Liver (tissue), 3 donors: Measurements from ENCODE around the gene MGAT3.
"Not testable (repeated sequence)": the region's sequence is repeated elsewhere in the genome, so short reads cannot be mapped to it uniquely, and the experiment has no call there.

ENCODE experiments used
- CTCF ChIP-seq: fragments of 150-350 bp; IDR thresholded peaks from 2 replicates; pipeline ENCODE4 v1.5.1; 2017; ENCODE audit warnings: improper control_type of control experiment, low read depth, low read length; ENCODE audit not compliant: missing input control
- EGR1 ChIP-seq, 2 donors: IDR thresholded peaks; 2 replicates each; pipeline ENCODE4 v1.6.1; 2016 to 2018; ENCODE audit warnings: antibody characterized with exemption in 2 of 2, low read depth in 2 of 2
- FOXA1 ChIP-seq: IDR thresholded peaks from 2 replicates; pipeline ENCODE4 v1.6.1; 2016; ENCODE audit warnings: antibody characterized with exemption
- GABPA ChIP-seq, 2 donors: IDR thresholded peaks in 1 of 2; conservative IDR thresholded peaks in 1 of 2; 2 replicates each; pipeline ENCODE4 v1.6.1; 2016; ENCODE audit warnings: antibody characterized with exemption in 2 of 2, mild to moderate bottlenecking in 1 of 2, moderate library complexity in 1 of 2
- HNF4A ChIP-seq, 2 donors: conservative IDR thresholded peaks; 2 replicates each; pipeline ENCODE4 v1.6.1; 2016; ENCODE audit warnings: antibody characterized with exemption in 2 of 2, mild to moderate bottlenecking in 2 of 2
- NR2F2 ChIP-seq: IDR thresholded peaks from 2 replicates; pipeline ENCODE4 v1.6.1; 2016; ENCODE audit warnings: antibody characterized with exemption
- RAD21 ChIP-seq, 2 donors: IDR thresholded peaks; 2 replicates each; pipeline ENCODE4 v1.6.1; 2016; ENCODE audit warnings: antibody characterized with exemption in 2 of 2, mild to moderate bottlenecking in 2 of 2
- REST ChIP-seq: IDR thresholded peaks from 2 replicates; pipeline ENCODE4 v1.6.1; 2016; ENCODE audit warnings: antibody characterized with exemption, mild to moderate bottlenecking
- TAF1 ChIP-seq: conservative IDR thresholded peaks from 2 replicates; pipeline ENCODE4 v1.6.1; 2016; ENCODE audit warnings: antibody characterized with exemption, mild to moderate bottlenecking
- TF ChIP-seq, protein P1 (sequence below): IDR thresholded peaks from 2 replicates; pipeline ENCODE4 v1.6.1; 2016; ENCODE audit warnings: antibody characterized with exemption
- TF ChIP-seq, protein P2 (sequence below): IDR thresholded peaks from 2 replicates; pipeline ENCODE4 v1.6.1; 2016; ENCODE audit warnings: antibody characterized with exemption
- donor health status: healthy.
- donor health status: healthy.

- not testable (repeated sequence) for TF ChIP-seq TAF1; RAD21 (IDR thresholded peaks at IDR 0.05); CTCF; EGR1 (IDR thresholded peaks at IDR 0.05; ENCODE audit: low read depth in 2 of 2); FOXA1; REST; HNF4A (conservative IDR thresholded peaks at IDR 0.05); GABPA (IDR thresholded peaks at IDR 0.05 in 1 of 2, conservative IDR thresholded peaks at IDR 0.05 in 1 of 2); NR2F2
- TF ChIP-seq, protein P1, sequence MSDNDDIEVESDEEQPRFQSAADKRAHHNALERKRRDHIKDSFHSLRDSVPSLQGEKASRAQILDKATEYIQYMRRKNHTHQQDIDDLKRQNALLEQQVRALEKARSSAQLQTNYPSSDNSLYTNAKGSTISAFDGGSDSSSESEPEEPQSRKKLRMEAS = not testable (repeated sequence)
- TF ChIP-seq, protein P2, sequence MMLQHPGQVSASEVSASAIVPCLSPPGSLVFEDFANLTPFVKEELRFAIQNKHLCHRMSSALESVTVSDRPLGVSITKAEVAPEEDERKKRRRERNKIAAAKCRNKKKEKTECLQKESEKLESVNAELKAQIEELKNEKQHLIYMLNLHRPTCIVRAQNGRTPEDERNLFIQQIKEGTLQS = not testable (repeated sequence)
Observed at GRCh38 chr22:39522091-39522490, 65.3 kb downstream of the MGAT3 start.
